H1 (cell line): ENCODE measurements around the gene DPYSL4.

Experiments used
- CHD2 ChIP-seq: IDR thresholded peaks from 2 replicates; pipeline ENCODE4 v1.6.1; 2012; ENCODE audit warnings: low read length, improper control_type of control experiment
- EP300 ChIP-seq, 2 experiments: IDR thresholded peaks; 1 replicate in 1 of 2; 2 replicates in 1 of 2; pipeline ENCODE4 v1.6.1; 2011 to 2012; ENCODE audit warnings: low read depth in 2 of 2, low read length in 2 of 2, mild to moderate bottlenecking in 2 of 2, borderline replicate concordance in 1 of 2, inconsistent platforms in 1 of 2, moderate library complexity in 1 of 2
- EZH2 ChIP-seq: fragments of 200-600 bp; sonication (generic); IDR thresholded peaks from 2 replicates; pipeline ENCODE4 v1.7.1; 2012; ENCODE audit warnings: low read depth, mild to moderate bottlenecking, moderate library complexity, low read length, inconsistent platforms; ENCODE audit not compliant: severe bottlenecking
- FOSL1 ChIP-seq: IDR thresholded peaks from 2 replicates; pipeline ENCODE4 v1.6.1; 2011; ENCODE audit warnings: mild to moderate bottlenecking, low read depth, low read length, moderate library complexity; ENCODE audit not compliant: insufficient read depth
- NANOG ChIP-seq: IDR thresholded peaks from 2 replicates; pipeline ENCODE4 v1.6.1; 2011; ENCODE audit warnings: low read length, low read depth, mild to moderate bottlenecking, inconsistent platforms; ENCODE audit not compliant: insufficient read depth, poor library complexity, severe bottlenecking
- POLR2AphosphoS5 ChIP-seq: IDR thresholded peaks from 2 replicates; pipeline ENCODE4 v1.6.1; 2011; ENCODE audit warnings: low read depth, low read length
- RAD21 ChIP-seq, 2 experiments: IDR thresholded peaks in 1 of 2; conservative IDR thresholded peaks in 1 of 2; 2 replicates each; pipeline ENCODE4 v1.6.1; 2011; ENCODE audit warnings: low read depth in 2 of 2, low read length in 2 of 2, improper control_type of control experiment in 1 of 2, inconsistent platforms in 1 of 2, mild to moderate bottlenecking in 1 of 2, moderate library complexity in 1 of 2
- SAP30 ChIP-seq: fragments of 300-600 bp; sonication (generic); IDR thresholded peaks from 2 replicates; pipeline ENCODE4 v1.7.1; 2012; ENCODE audit warnings: low read length, moderate library complexity, mild to moderate bottlenecking, inconsistent platforms; ENCODE audit not compliant: insufficient read depth, insufficient replicate concordance
- SRF ChIP-seq: IDR thresholded peaks from 2 replicates; pipeline ENCODE4 v1.6.1; 2011; ENCODE audit warnings: mild to moderate bottlenecking, low read depth, low read length, moderate library complexity
- USF2 ChIP-seq: IDR thresholded peaks from 2 replicates; pipeline ENCODE4 v1.6.1; 2011; ENCODE audit warnings: low read length, improper control_type of control experiment
- TF ChIP-seq, protein P1 (sequence below), 3 experiments: IDR thresholded peaks; 1 replicate in 2 of 3; 2 replicates in 1 of 3; pipeline versions ENCODE4 v1.5.1 to v1.6.1; 2011; ENCODE audit warnings: low read length in 3 of 3, mild to moderate bottlenecking in 3 of 3, inconsistent platforms in 2 of 3, low read depth in 1 of 3, moderate library complexity in 1 of 3; ENCODE audit not compliant: insufficient read depth in 1 of 3; ENCODE audit errors: control extremely low read depth in 1 of 3
- TF ChIP-seq, protein P2 (sequence below): IDR thresholded peaks from 2 replicates; pipeline ENCODE4 v1.6.1; 2012; ENCODE audit warnings: inconsistent platforms

- TF ChIP-seq SAP30 (no peak), USF2 (no peak), EP300 (IDR thresholded peaks at IDR 0.05; ENCODE audit: borderline replicate concordance in 1 of 2, low read depth in 2 of 2, low read length in 2 of 2) (no peak), CHD2 (no peak), POLR2AphosphoS5 (no peak), EZH2 (no peak), NANOG (no peak), RAD21 (IDR thresholded peaks at IDR 0.05 in 1 of 2, conservative IDR thresholded peaks at IDR 0.05 in 1 of 2; ENCODE audit: low read depth in 2 of 2, low read length in 2 of 2) (no peak), FOSL1 (no peak), SRF (no peak)
- TF ChIP-seq, protein P1, sequence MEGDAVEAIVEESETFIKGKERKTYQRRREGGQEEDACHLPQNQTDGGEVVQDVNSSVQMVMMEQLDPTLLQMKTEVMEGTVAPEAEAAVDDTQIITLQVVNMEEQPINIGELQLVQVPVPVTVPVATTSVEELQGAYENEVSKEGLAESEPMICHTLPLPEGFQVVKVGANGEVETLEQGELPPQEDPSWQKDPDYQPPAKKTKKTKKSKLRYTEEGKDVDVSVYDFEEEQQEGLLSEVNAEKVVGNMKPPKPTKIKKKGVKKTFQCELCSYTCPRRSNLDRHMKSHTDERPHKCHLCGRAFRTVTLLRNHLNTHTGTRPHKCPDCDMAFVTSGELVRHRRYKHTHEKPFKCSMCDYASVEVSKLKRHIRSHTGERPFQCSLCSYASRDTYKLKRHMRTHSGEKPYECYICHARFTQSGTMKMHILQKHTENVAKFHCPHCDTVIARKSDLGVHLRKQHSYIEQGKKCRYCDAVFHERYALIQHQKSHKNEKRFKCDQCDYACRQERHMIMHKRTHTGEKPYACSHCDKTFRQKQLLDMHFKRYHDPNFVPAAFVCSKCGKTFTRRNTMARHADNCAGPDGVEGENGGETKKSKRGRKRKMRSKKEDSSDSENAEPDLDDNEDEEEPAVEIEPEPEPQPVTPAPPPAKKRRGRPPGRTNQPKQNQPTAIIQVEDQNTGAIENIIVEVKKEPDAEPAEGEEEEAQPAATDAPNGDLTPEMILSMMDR (IDR thresholded peaks at IDR 0.05; ENCODE audit: control extremely low read depth in 1 of 3, insufficient read depth in 1 of 3, low read depth in 1 of 3, low read length in 3 of 3), result no peak
- TF ChIP-seq, protein P2, sequence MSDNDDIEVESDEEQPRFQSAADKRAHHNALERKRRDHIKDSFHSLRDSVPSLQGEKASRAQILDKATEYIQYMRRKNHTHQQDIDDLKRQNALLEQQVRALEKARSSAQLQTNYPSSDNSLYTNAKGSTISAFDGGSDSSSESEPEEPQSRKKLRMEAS, result no peak
Observed at GRCh38 chr10:132149917-132150316, 36.8 kb upstream of the DPYSL4 start.
